ENCODE data around the gene MXD1.
"Not testable (repeated sequence)": the region's sequence is repeated elsewhere in the genome, so short reads cannot be mapped to it uniquely, and the experiment has no call there.

The MXD1 gene

DNA sequence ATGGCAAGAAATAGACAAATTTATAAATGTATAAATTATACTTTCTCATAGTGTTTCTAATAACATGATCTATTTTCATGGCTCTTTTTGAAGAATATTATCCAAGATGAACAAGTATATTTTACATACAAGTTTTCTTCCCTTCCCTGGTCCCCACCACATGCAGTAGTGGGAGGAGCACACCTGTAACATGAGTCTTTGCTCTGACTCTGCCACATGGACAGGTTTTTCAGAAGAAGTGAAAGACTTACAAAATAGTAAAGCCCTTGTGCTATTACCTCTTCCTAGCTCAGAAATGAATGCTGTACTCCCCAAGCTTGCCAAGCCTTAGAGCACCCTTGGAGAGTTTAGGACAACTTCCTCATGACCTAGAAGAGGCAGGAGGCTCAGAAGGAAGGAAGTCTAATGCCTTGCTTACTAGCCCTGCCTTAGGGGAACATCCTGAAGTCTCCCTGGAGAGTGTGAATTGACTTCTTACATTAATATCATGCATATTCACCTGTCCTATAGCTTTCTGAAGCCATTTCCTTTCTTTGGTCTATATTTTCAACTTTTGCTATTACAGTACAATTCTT lies 18.4 kb downstream of the MXD1 start:
- DNase-seq (ENCODE audit: low read depth): no peak

DNA sequence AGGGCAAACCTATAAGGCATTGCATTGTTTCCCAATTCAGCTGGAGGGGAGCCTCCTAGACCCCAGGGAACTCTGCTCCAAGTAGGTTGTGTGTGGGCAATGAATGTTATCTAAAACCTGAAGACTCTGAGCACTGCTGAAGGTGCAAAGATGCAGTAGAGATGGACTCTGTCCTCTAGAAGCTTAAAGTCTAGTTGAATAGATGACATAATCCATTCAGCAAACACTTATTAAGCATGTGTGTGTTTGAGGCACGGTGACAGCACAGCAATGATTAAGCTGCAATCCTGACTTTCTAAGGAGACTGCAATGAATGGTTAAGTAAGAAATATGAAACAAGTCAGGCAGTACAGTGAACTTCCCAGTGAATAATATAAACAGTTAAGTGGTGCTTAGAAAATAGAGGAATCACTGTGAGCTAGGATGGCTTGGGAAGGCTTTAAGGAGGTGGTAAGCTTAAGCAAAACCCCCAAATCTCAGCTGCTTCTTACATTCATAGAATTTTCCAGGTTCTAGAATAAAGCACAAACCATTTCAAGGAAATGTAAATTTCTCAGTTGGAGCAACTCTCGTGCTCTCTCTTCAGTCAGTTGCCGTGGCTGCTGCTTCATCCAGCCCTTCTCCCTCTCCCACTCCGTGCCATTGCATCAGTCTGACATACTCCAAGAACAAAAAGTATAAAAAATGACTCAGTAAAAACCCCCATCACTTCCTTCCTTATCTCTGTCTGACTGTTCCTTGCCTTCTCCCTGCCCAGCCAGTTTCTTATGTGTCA lies 19.1 kb downstream of the MXD1 start:
- DNase-seq (ENCODE audit: low read depth): peak; percentile 74

DNA sequence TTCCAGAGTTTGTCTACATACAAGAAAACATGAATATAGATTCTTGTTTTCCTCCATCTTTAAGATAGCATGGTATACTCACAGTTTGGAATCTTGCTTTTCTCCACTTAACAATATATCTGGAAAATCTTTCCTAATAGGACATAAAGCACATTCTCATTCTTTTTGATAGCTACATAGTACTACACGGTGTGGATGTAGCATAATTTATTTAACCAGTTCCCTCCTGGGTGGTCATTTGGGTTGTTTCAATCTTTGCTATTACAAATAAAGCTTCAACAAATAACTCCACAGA lies 19.7 kb downstream of the MXD1 start:
- DNase-seq (ENCODE audit: low read depth): no peak

DNA sequence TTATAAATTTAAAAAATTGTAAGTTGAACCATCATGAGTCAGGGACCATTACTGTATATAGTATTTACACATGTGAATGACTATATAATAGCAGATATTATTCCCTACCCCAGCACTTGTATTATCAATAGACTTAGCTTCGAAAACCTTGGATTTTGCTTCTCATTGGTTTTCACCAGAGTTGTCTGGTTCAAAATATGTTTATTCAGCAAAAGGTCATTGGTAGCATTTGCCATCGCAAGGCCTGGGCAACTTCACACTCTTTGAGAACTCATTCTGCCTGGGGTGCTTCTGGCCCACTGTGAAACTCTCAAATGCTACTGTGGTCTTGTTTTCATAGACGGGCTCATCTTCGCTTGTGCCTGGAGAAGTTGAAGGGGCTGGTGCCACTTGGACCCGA lies 20.1 kb downstream of the MXD1 start:
- DNase-seq (ENCODE audit: low read depth): no peak

DNA sequence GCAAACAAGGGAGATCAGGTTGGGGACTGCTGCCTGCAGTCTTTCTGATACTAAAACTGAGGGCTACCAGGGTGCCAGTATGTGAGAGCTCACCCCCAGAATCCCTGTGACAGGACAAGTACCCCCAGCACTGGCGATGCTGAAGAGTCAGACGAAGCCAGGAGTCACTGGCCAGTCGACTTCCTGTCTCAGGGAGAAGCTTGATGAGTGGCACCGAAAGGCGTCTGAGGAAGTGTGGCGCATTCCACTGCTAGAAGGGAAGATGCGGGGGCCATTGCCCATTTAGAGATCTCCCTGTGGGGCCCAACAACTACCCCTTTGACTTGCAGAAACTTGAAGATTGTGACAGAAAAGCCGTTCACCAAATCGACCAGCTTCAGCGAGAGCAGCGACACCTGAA lies 22.0 kb downstream of the MXD1 start:
- no peak for DNase-seq (ENCODE audit: low read depth)

DNA sequence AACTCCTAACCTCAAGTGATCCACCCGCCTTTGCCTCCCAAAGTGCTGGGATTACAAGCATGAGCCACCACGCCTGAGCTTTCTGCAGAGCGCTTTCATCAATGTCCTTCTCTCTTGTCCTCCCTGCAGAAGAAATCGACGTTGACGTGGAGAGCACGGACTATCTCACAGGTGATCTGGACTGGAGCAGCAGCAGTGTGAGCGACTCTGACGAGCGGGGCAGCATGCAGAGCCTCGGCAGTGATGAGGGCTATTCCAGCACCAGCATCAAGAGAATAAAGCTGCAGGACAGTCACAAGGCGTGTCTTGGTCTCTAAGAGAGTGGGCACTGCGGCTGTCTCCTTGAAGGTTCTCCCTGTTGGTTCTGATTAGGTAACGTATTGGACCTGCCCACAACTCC lies 23.1 kb downstream of the MXD1 start:
- no peak for DNase-seq (ENCODE audit: low read depth)

DNA sequence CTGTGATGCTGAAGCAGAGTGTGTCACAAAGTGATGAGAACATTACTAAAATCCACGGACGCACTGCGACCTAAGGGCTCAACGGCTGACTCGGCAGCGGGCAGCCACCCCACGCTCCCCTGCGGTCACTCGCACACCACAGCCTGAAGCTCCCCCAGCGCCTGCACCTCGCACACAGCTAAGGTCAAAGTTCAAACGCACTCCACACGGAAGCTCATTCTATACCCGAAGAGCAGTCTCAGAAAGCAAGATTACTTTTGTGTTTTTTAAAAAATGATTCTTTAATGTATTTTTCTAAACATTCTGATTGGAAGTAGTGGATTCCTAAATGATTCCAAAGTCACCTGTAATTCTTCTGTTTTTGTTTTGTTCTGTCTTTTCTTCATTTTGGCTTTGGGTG lies 24.8 kb downstream of the MXD1 start:
- DNase-seq (ENCODE audit: low read depth): no peak

DNA sequence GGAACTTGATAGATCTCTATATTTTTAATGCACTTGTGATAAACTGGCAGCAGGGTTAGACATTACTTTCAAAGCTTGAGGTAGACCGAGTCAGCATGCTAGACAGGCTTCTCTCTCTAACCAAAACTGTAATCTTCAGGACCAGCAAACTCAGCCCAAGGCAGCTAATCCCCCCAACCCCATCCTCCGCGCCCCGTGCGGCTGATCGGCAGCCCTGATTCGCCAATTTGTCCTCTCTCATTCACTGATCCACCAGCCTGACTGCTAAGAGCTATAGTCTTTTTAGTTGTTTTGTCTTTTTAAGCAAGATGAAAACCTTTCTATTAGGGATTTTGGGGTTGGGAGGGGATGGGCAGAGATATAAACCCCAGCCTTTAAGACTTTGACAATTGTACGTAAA lies 25.8 kb downstream of the MXD1 start:
- DNase-seq (ENCODE audit: low read depth): no peak

DNA sequence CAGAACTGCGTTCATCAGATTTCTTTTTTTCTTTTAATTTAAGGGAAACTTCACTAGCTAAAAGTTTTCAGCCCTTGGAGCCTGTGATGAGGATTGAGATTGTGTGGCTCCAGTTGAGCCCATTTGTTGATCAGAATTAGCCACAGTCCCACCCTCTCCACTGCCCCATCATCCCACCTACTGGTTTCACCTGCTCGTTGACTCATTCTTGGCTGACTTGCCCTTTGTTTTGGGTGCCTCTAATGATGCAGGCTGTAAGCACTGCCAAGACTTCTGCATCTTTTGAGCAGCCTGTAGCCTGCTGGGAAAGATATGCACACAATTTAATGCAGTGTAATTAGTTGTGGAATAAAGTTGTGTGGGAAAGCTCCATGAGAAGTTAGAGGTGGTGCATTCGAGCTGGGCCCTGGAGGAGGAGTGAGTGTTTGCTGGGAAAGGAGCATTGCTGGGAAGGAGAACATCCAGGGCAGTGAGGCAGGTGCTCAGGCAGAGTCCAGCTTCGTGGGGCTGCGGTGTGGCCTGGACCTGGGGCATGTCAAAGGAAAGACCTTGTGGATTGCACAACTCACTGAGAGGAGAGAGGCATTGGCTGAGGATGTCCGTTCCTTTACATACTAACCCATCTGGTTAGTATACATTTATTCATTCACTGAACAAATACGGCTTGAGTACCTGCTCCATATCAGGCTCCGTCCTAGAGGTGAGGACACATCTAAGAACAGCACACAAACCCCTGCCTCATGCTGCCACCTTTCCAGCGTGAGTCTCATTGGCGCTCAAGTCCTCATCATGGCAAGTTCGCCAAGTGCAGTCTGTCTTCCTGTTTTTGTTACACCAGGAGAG lies 28.3 kb downstream of the MXD1 start:
- no peak for DNase-seq (ENCODE audit: low read depth)

DNA sequence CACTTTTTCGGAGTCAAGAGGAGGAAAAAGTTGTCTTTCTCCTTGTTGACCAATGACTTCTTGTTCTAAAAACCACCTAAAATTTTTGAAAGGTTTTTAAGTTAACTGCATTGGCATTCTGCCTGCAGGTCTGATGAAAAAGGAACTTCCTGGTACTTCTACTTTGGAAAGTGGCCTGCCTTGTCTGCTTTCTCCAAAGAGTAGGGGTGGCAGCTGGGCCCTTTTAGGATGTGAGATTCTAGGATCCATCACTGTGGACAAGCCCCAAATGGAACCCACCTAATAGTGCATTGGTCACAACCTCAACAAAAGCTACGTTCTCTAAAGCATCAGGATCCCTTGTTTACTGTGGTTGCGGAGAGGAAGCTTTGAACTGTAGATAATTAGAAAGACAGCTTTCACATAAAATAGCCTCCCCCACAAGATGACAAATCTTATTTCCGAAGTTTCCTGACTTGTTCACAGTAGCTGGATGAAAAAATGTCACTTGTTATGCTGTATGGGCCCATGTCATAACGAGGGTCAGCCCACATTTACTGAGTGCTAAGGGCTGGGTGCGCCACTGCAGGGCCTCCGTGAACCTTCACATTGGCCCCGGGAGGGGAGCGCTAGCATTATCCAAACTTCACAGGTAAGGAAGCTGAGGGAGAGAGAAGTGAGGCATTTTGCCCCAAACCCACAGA lies 29.1 kb downstream of the MXD1 start:
- DNase-seq (ENCODE audit: low read depth): no peak

DNA sequence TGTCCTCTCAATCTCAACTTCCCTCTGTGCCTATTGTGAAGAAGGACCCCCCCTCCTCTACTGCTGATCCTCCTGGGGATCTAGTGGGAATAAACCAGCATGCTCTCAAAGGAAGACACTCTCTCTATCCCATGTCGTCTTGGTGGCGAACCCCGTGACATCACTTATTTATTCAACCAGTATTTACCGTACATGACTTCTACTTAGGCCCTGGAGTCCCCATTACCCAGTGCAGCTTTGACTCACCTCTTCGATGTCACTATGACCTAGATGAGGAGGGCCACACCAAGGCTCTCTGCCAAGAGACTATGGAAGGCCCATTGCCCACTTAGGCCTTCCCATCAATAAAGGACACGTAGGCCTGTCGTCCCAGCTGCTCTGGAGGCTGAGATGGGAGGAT lies 29.8 kb downstream of the MXD1 start:
- no peak for DNase-seq (ENCODE audit: low read depth)

DNA sequence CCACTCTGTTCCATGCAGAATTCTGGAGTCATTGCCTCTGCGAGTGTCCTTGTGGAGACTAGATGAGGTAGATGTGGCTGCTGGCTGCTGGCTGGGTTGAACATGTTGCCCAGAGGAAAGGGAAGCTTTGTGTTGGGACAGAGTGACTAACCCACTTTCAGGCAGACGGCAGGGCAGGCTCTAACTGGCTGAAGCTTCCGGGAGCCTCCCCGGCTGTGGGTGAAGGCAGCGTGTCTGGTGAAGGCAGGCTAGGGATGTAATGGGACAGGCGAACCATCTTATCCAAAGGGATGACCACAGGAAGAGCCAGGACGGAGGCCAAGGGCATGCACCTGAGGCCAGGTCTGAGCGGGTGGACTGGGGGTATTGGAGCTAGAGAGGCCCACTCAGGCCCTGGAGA lies 30.5 kb downstream of the MXD1 start:
- DNase-seq (ENCODE audit: low read depth): no peak

DNA sequence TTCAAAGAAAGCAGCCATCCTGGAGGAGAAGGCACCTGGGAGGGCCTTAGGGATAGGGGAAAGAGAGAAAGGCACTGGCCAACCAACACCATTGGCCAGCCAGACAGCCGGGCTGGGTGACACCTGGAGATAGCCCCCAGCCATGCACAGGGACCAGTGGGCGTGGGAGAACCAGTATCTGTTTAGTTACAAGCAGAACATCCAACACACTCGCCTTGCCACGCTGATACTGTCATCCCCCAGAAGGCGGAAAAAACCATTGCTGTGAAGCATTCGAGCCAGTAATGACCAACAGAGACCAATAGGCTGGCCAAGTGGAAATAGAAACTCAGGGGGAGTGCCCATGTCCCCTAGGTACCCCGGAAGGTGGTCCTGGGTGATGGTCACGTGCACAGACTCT lies 31.0 kb downstream of the MXD1 start:
- no peak for DNase-seq (ENCODE audit: low read depth)

DNA sequence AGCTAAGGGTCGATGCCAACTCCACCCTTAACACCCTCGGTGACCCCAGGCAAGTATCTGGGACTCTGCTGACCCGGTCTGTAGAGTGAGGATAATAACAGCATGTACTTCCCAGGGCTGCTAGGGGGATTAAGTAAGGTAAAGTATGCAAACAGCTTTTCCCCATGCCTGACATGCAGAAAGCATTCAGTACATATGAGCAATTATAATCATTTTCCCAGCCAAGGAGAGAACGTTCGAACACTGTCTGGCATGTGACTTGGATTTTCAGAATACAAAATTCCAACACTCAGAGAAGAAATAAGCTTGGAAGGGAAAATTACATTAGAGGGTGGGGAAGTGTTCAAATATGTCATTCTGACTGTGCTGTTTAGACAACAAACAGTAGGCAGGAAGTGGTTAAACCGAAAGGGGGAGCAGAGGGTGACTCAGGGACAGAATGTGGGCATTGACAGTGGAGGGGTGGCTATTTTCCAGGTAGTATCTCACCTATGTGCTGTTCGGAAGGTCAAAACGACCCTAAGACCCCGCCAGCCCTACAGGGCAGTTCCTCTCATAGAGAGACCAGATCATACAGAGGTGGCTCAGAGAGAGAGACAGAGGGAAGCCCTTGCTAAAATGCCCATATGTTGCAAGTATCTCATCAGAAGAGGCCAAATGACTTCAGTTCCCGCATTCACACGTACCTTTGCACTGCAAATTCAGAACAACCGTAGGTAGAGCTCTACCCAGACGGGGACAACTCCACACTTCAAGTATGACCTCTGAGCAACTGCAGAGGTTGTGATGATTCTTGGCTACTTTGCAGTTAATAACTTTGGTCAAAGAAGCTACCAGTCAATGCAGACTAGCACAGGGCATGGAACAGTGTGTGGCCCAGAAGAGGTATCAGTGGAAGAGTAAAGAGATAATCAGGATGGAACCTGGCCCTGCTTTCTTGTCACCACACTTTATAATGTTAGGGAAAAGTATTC lies 31.7 kb downstream of the MXD1 start:
- DNase-seq (ENCODE audit: low read depth): peak; percentile 21

DNA sequence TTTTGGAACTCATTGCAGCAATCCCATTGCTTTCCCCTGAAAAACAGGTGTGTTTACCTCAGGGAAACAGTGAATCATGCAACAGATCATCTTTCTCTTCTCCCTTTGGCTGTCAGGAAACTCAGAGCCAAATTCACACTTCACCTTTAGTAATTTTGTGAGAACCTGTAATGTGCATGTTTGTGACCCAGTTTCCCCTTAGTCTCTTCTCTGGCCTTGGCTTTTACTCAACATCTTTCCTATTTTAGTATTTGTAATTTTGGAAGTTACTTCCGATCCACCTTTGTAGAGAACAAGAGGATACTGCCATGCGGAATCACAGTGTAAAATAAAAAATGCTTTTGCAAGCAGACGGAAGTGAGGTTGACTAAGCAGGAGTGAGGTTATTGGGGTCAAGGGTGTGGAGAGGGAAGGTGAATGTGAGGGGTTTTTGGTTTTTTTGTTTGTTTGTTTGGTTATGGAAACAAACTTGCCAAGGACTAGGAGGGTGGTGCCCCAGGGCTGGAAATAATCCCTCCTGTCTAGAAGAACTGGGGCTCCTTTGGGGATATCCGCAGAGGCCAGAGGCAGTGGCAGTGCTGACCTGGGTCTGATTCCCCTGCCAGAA lies 32.5 kb downstream of the MXD1 start:
- no peak for DNase-seq (ENCODE audit: low read depth)

DNA sequence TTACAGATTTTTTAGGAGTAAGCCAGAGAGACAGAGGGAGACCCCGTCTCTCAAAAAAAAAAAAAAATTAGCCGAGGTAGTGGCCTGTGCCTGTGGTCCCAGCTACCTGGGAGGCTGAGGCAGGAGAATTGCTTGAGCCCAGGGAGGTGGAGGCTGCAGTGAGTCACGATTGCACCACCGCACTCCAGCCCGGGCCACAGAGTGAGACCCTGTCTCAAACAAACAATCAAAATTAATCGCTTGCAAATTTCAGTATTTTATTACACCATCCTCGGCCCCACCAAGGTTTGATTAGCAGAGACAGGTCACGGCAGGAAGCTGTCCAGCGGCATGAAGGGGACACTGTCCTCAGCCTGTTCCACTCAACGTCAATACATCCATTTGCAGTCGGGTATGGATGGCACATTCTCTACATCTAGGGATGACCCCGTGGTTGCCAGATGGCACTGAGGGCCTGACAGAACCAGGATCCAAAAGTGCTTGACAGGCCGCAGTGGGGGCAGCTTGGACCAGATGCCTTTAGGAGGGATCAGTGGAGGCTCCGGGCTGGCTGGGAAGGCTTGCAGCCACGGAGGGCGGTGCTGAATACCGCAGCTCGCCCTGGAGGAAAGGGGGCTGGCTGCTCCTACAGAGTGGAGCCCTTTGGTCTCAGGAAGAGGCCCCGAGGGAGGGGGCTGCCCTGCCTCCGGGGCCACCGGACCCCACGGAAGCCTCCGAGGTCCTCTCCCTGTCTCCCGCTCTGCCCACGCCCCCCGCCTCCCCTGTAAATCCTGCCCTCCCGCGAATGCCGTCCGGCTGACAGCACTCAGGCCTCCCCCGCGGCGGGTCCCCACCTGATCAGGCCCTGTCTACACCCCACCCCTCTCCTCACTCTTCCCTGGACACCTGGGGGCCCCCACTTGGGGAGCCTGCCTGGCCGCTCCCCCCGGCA lies 33.4 kb downstream of the MXD1 start:
- DNase-seq (ENCODE audit: low read depth): no peak

DNA sequence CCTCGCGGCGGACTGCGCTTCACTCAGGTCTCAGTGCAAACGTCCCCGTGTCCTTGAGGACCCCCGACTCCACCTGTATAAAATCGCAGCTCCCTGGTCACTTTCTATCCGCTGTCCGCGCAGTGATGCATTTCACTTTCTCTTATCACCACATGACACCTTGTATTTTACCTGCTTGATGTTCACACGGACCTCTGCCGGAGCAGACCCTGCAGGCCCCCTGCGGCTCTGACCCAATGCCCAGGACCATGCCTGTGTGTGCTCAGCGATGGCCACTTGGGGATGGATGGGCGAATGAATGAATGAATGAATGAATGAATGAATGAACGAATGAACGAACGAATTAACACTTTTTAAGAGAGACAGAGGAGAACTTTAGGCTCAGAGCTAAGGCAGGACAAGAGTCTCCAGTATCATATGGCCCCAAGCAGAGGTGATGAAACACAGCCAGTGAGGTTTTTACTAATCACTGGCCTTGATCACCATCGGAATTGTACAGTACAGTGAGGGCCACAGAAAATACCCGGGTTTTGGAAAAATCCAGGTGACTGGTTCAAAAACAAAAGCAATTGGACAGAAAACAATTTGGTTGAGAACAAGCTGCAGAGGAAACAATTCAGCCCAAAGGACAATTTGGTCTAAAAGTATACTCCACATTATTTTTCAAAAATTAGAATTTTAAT lies 34.2 kb downstream of the MXD1 start:
- DNase-seq (ENCODE audit: low read depth): no peak

DNA sequence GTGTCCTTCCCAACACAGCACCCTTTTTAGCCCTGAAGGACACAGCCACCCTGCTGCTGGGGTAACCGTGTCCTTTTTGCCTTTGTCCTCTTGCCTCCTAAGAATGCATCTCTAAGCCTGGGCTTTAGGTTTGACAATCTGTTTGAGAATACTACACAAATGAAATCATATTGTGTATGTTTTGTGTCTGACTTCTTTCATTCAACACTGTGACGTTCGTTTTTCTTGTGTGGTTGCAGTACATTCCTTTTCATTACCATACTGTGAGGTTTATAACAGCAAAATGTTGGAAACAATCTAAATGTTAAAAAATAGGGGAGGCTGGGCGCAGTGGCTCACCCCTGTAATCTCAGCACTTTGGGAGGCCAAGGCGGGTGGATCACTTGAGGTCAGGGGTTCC lies 35.3 kb downstream of the MXD1 start:
- no peak for DNase-seq (ENCODE audit: low read depth)

DNA sequence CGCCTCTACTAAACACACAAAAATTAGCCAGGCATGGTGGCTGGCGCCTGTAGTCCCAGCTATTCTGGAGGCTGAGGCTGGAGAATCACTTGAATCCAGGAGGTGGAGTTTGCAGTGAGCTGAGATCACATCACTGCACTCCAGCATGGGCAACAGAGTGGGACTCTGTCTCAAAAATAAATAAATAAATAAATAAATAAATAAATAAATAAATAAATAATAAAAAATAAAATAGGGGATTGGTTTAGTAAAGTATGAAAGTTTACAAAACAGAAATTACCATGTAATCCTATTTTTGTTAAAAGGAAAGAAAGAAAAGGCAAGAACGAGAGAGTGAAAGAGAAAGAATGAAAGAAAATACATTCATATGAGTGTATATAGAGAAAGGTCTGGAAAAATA lies 35.8 kb downstream of the MXD1 start:
- DNase-seq (ENCODE audit: low read depth): not testable (repeated sequence)
